Measurements from ENCODE around the gene SFI1.

The SFI1 gene

DNA sequence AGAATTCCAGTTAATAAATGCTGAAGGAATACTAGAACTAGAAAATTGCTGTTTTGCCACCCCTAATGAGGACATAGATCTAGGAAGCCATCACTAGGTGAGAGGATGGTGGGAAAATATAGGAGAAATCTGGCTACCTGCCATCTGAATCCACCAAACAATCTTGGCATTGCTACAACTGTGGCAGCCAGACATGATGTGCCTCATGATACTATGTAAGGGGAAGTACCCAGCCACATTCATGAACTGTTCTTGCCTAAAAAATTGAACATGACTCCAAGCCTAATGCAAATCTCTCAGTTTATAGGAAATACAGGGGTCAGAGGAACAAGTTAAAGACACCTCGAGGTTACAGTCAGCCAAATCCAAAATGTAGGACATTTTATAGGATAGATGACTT is 72.8 kb downstream of the SFI1 start:
- Histone ChIP-seq H3K27ac (ENCODE audit: insufficient read depth, low read depth, low read length, poor library complexity, severe bottlenecking) (no peak overlapping the region), H3K4me1 (ENCODE audit: control insufficient read depth, insufficient read depth, low read length) (no peaks in the 10 kb centered on the region), H3K9me3 (ENCODE audit: control insufficient read depth, low read length) (no peaks in the 10 kb centered on the region), H3K4me3 (ENCODE audit: insufficient read depth, low read depth, low read length) (no peak overlapping the region), H3K27me3 (ENCODE audit: control insufficient read depth, insufficient read depth, low read length, poor library complexity, severe bottlenecking) (no peaks in the 10 kb centered on the region), H3K36me3 (ENCODE audit: control insufficient read depth, insufficient read depth, low read length) (no peaks in the 10 kb centered on the region)
- WGBS, 2 experiments = 96 to 100% methylated on average over 1 of the region's 1 CpG

DNA sequence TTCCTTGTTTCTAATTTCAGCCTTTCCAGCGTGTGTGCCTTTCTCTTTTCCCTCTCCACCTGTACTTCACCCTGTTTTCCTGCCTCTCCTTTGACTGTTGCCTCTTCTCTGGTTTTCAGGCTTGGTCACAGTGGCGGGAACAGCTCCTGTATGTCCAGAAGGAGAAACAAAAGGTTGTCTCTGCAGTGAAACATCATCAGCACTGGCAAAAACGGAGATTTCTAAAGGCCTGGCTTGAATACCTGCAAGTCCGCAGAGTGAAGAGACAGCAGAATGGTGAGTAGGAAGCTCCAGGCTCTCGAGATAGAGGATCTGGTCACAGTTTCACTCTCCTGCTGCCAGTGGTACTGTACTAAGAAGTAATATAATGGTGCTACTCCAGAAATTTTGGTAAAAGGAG is 76.6 kb downstream of the SFI1 start:
- H3K27me3 ChIP-seq (ENCODE audit: control insufficient read depth, insufficient read depth, low read length, poor library complexity, severe bottlenecking) = no peaks in the 10 kb centered on the region
- no peak overlapping the region for H3K27ac ChIP-seq (ENCODE audit: insufficient read depth, low read depth, low read length, poor library complexity, severe bottlenecking)
- H3K36me3 ChIP-seq (ENCODE audit: control insufficient read depth, insufficient read depth, low read length) = no peaks in the 10 kb centered on the region
- H3K4me1 ChIP-seq (ENCODE audit: control insufficient read depth, insufficient read depth, low read length) = no peaks in the 10 kb centered on the region
- H3K4me3 ChIP-seq (ENCODE audit: insufficient read depth, low read depth, low read length) = no peak overlapping the region
- H3K9me3 ChIP-seq (ENCODE audit: control insufficient read depth, low read length) = no peaks in the 10 kb centered on the region
- WGBS, 2 experiments = 90 to 93% methylated on average over 5 of the region's 5 CpGs

DNA sequence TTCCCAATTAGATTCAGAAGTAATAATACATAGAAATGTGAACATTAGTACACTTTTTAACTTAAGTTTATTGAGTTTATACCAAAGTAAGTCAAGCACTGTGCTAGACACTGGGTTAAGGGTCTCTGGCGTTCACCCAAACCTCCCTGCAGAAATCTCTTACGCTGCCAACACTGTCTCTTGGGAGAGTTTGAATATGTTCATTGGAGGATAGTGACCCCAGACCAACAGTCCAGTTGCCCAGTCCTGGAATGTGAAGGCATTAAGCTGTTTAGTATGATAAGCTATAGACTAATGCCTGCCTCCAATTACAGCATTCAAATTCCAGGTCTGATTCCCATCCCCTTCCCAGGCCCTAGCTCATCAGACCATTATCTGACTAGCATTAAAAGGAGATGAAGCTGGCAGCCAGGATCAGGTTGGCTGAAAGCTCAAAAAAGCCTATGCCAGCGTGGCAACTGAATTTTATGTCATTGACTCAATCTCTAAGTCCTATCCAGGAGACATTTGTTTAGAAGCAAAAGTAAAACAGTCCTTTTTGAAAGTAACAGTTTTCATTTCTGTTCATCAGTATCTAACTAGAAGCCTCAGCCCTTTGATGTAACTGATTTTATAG is 77.8 kb downstream of the SFI1 start:
- Histone ChIP-seq H3K36me3 (ENCODE audit: control insufficient read depth, insufficient read depth, low read length) (no peaks in the 10 kb centered on the region), H3K27me3 (ENCODE audit: control insufficient read depth, insufficient read depth, low read length, poor library complexity, severe bottlenecking) (no peaks in the 10 kb centered on the region)
- 93 to 98% methylated on average over 3 of the region's 3 CpGs for WGBS, 2 experiments

DNA sequence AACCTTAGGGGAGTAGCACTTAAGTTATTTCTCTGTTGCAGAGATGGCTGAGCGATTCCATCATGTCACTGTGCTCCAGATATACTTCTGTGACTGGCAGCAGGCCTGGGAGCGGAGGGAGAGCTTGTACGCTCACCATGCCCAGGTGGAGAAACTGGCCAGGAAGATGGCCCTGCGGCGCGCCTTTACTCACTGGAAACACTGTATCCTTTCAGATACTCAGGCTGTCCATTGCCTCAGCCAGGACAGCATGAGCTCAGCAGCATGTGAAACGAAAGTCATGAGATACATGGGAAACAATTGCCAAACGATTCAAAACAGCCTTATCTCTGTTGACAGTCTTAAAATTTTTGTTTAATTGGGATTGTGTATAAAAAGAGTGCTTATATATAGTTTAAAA is 78.9 kb downstream of the SFI1 start:
- no peak overlapping the region for H3K27ac ChIP-seq (ENCODE audit: insufficient read depth, low read depth, low read length, poor library complexity, severe bottlenecking)
- no peaks in the 10 kb centered on the region for H3K4me1 ChIP-seq (ENCODE audit: control insufficient read depth, insufficient read depth, low read length)
- no peaks in the 10 kb centered on the region for H3K9me3 ChIP-seq (ENCODE audit: control insufficient read depth, low read length)
- H3K27me3 ChIP-seq (ENCODE audit: control insufficient read depth, insufficient read depth, low read length, poor library complexity, severe bottlenecking) = no peaks in the 10 kb centered on the region
- WGBS, 2 experiments = 94 to 98% methylated on average over 8 of the region's 8 CpGs
- no peak overlapping the region for H3K4me3 ChIP-seq (ENCODE audit: insufficient read depth, low read depth, low read length)
- no peaks in the 10 kb centered on the region for H3K36me3 ChIP-seq (ENCODE audit: control insufficient read depth, insufficient read depth, low read length)

More for the DNA sequence above, 77.8 kb downstream of the SFI1 start:
- Histone ChIP-seq H3K9me3 (ENCODE audit: control insufficient read depth, low read length) (no peaks in the 10 kb centered on the region), H3K27ac (ENCODE audit: insufficient read depth, low read depth, low read length, poor library complexity, severe bottlenecking) (no peak overlapping the region), H3K4me3 (ENCODE audit: insufficient read depth, low read depth, low read length) (no peak overlapping the region), H3K4me1 (ENCODE audit: control insufficient read depth, insufficient read depth, low read length) (no peaks in the 10 kb centered on the region)

DNA sequence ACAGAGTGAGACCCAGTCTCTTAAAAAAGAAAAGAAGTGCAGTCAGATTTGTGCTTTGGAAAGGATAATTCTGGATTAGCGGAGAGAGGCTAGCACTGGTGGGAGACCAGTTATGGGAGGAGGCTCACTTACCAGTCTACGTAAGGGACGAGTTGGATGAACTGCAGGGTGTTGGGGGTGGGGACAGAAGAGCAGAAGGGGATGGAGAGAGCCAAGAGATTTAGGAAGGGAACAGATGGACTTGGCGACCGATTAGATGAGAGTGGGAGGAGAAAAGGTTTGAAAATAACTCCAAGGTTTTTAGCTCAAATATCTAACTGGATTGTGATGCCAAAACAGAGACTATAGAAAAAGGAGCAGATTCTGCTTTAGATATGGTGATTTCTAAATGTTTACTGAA is 81.4 kb downstream of the SFI1 start:
- Histone ChIP-seq H3K9me3 (ENCODE audit: control insufficient read depth, low read length) (no peaks in the 10 kb centered on the region), H3K36me3 (ENCODE audit: control insufficient read depth, insufficient read depth, low read length) (no peaks in the 10 kb centered on the region), H3K4me3 (ENCODE audit: insufficient read depth, low read depth, low read length) (no peak overlapping the region), H3K27ac (ENCODE audit: insufficient read depth, low read depth, low read length, poor library complexity, severe bottlenecking) (no peak overlapping the region), H3K27me3 (ENCODE audit: control insufficient read depth, insufficient read depth, low read length, poor library complexity, severe bottlenecking) (no peaks in the 10 kb centered on the region), H3K4me1 (ENCODE audit: control insufficient read depth, insufficient read depth, low read length) (no peaks in the 10 kb centered on the region)
- 91 to 92% methylated on average over 5 of the region's 5 CpGs for WGBS, 2 experiments

DNA sequence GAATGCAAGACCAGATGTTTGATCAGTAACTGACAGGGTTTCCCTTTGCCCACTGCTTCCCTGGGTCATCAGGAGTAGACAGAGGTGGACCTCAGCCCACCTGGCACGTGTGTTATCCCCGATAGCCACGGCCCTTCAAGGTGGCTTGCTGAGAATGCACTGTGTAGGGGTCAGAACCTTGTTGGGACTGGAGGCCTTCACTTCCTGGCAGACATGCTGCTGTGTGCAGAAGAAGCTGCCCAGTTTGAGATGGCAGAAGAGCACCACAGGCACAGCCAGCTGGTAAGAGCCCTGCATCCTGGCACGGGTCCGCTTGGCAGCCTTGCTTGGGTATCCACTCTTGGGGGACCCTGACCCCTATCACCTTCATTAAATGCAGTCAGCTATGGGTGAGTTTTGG is 81.8 kb downstream of the SFI1 start:
- WGBS, 2 experiments = 95% methylated on average over 5 of the region's 5 CpGs
- Histone ChIP-seq H3K9me3 (ENCODE audit: control insufficient read depth, low read length) (no peaks in the 10 kb centered on the region), H3K36me3 (ENCODE audit: control insufficient read depth, insufficient read depth, low read length) (no peaks in the 10 kb centered on the region), H3K4me3 (ENCODE audit: insufficient read depth, low read depth, low read length) (no peak overlapping the region), H3K27me3 (ENCODE audit: control insufficient read depth, insufficient read depth, low read length, poor library complexity, severe bottlenecking) (no peaks in the 10 kb centered on the region), H3K27ac (ENCODE audit: insufficient read depth, low read depth, low read length, poor library complexity, severe bottlenecking) (no peak overlapping the region), H3K4me1 (ENCODE audit: control insufficient read depth, insufficient read depth, low read length) (no peaks in the 10 kb centered on the region)

DNA sequence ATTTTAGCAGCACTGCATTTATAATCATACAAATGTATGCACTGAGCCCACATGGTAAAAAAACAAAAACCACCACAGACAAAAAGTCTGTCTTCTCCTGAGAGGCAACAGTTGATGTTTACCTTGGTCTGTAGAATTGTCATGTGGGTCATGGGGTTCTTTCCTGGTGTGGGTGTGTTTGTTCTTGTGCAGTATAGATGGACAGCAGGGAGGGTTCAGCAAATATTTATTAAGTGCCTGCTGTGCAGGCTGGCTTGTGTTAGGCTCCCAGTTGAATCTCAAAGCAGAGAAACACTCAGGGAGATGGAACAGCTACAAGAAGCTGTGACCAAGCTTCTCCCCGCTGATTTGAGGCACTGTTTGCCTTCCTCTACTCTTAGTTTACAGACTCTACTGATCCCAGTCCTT is 83.5 kb downstream of the SFI1 start:
- Histone ChIP-seq H3K27ac (ENCODE audit: insufficient read depth, low read depth, low read length, poor library complexity, severe bottlenecking) (no peak overlapping the region), H3K9me3 (ENCODE audit: control insufficient read depth, low read length) (no peaks in the 10 kb centered on the region), H3K27me3 (ENCODE audit: control insufficient read depth, insufficient read depth, low read length, poor library complexity, severe bottlenecking) (no peaks in the 10 kb centered on the region), H3K4me1 (ENCODE audit: control insufficient read depth, insufficient read depth, low read length) (no peaks in the 10 kb centered on the region), H3K4me3 (ENCODE audit: insufficient read depth, low read depth, low read length) (no peak overlapping the region), H3K36me3 (ENCODE audit: control insufficient read depth, insufficient read depth, low read length) (no peaks in the 10 kb centered on the region)
- 90 to 91% methylated on average over 1 of the region's 1 CpG for WGBS, 2 experiments

DNA sequence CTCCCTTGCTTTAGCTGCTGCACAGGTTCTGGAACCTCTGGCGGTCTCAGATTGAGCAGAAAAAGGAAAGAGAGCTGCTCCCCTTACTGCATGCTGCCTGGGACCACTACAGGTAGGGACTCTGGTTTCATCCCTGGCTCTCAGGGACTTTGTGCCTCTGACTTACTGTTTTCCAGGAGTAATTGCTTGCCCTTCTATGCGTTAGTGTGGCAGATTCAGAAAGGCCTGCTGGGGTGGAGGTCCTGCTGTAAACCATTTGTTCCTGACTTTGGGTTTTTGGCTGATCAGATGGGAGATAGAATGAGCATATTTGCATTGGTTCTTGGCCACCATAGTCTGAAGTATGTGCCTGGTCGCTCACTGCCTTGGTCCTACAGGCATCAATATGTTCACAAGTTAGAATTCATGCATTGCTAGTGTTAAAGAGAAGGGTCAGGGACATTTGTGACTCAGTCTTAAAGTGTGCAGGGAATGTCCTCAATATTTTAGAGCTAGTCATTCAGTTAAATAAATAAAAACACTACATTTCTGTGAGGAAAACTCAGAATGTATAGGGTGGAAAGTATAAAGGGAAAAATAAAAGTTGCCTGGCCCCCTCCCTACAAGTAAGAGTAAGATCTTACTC is 87.6 kb downstream of the SFI1 start:
- 93% methylated on average over 3 of the region's 3 CpGs for WGBS, 2 experiments
- Histone ChIP-seq H3K36me3 (ENCODE audit: control insufficient read depth, insufficient read depth, low read length) (peaks cover 13% of the 10 kb centered on the region), H3K4me1 (ENCODE audit: control insufficient read depth, insufficient read depth, low read length) (no peaks in the 10 kb centered on the region)

DNA sequence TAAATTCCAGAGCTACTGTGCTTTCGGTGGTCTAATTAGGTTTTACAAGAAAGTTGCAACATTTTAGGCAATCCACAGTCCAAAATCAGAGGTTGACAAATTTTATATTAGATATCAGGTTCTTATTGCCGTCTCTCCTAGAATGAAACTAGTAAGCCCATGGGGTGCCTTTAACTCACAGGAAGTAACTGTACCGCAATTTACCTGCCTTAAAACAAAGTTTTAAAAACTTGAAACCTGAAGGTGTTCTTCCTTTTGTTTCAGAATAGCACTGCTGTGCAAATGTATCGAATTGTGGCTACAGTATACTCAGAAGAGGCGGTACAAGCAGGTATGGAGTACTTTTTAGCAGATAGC is 88.4 kb downstream of the SFI1 start:
- H3K9me3 ChIP-seq (ENCODE audit: control insufficient read depth, low read length) = no peaks in the 10 kb centered on the region
- H3K36me3 ChIP-seq (ENCODE audit: control insufficient read depth, insufficient read depth, low read length) = peaks cover 16% of the 10 kb centered on the region
- H3K4me3 ChIP-seq (ENCODE audit: insufficient read depth, low read depth, low read length) = no peak overlapping the region
- WGBS, 2 experiments = 94 to 99% methylated on average over 5 of the region's 5 CpGs
- no peak overlapping the region for H3K27ac ChIP-seq (ENCODE audit: insufficient read depth, low read depth, low read length, poor library complexity, severe bottlenecking)
- H3K27me3 ChIP-seq (ENCODE audit: control insufficient read depth, insufficient read depth, low read length, poor library complexity, severe bottlenecking) = no peaks in the 10 kb centered on the region
- H3K4me1 ChIP-seq (ENCODE audit: control insufficient read depth, insufficient read depth, low read length) = no peaks in the 10 kb centered on the region

More for the DNA sequence above, 87.6 kb downstream of the SFI1 start:
- no peak overlapping the region for H3K4me3 ChIP-seq (ENCODE audit: insufficient read depth, low read depth, low read length)
- H3K9me3 ChIP-seq (ENCODE audit: control insufficient read depth, low read length) = no peaks in the 10 kb centered on the region
- H3K27ac ChIP-seq (ENCODE audit: insufficient read depth, low read depth, low read length, poor library complexity, severe bottlenecking) = no peak overlapping the region
- H3K27me3 ChIP-seq (ENCODE audit: control insufficient read depth, insufficient read depth, low read length, poor library complexity, severe bottlenecking) = no peaks in the 10 kb centered on the region

DNA sequence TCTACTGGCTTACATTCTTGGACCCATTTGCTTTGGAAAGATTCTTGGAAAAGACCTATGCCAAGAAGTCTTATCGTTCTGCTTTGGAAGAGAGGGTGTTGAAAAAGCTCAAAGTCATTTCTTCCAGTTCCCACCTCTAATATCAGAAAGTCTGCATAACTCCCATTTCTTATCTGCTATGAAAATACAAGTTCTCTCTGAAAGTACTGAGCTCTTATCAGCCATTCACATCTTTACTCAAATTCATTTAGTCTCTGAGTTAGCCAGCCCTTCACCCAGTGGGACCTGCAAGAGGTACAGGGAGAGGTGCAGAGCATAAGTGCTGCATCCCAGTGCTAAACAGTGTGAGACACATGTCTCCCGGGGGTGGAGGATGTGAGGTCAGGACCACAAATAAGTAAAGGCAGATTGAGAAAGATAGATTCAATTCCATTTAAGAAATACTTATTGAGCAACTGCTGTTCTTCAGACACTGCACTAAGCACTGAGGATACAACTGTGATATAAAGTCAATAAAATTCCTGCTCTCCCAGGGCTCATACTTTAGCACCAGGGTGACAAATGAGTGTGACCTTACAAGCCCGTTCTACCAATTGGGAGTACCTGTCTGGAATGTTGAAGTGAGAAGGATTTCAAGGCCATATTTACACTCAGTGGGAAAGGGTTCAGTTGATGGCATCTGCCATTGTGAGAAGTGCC is 89.0 kb downstream of the SFI1 start:
- Histone ChIP-seq H3K36me3 (ENCODE audit: control insufficient read depth, insufficient read depth, low read length) (peaks cover 16% of the 10 kb centered on the region), H3K27ac (ENCODE audit: insufficient read depth, low read depth, low read length, poor library complexity, severe bottlenecking) (no peak overlapping the region), H3K27me3 (ENCODE audit: control insufficient read depth, insufficient read depth, low read length, poor library complexity, severe bottlenecking) (no peaks in the 10 kb centered on the region), H3K9me3 (ENCODE audit: control insufficient read depth, low read length) (no peaks in the 10 kb centered on the region), H3K4me3 (ENCODE audit: insufficient read depth, low read depth, low read length) (no peak overlapping the region), H3K4me1 (ENCODE audit: control insufficient read depth, insufficient read depth, low read length) (no peaks in the 10 kb centered on the region)
- 90 to 94% methylated on average over 3 of the region's 3 CpGs for WGBS, 2 experiments

Measured in ectodermal cell (in vitro differentiated cells).